Measurements from ENCODE around the gene SOST. TPM values are rescaled to one million over a fixed set of nuclear protein-coding genes. Genes with fewer than 3 reads are reported as not detected.
A peak's percentile ranks its signal among the peaks of the same experiment; 100 is the strongest.

Gene SOST
- total RNA-seq, 2 experiments from 2014 or later = not detected

GRCh38 chr17:43788540-43788939, 29.9 kb upstream of the SOST start:
- H3K4me3 Mint-ChIP-seq = no peak overlapping the region
- intact Hi-C loops (cut with micrococcal nuclease) = loop anchor here (5.0 kb wide), 1 partner anchor 44 kb away; the partner anchor contains the start of gene MPP3
- no peak for DNase-seq
- H3K27ac Mint-ChIP-seq = no peak overlapping the region
- CTCF ChIA-PET = no interaction called here
- no peaks in the 10 kb centered on the region for H3K4me1 Mint-ChIP-seq (ENCODE audit: low read depth)
- H3K9me3 Mint-ChIP-seq = peaks cover 1% of the 10 kb centered on the region
- no peaks in the 10 kb centered on the region for H3K27me3 Mint-ChIP-seq (ENCODE audit: low read depth)
- no peaks in the 10 kb centered on the region for H3K36me3 Mint-ChIP-seq (ENCODE audit: low read depth)

- Mint-ChIP-seq H3K9me3 (no peaks in the 10 kb centered on the region), H3K4me3 (no peak overlapping the region), H3K36me3 (ENCODE audit: low read depth) (no peaks in the 10 kb centered on the region), H3K27me3 (ENCODE audit: low read depth) (peaks cover 5% of the 10 kb centered on the region), H3K4me1 (ENCODE audit: low read depth) (no peaks in the 10 kb centered on the region), H3K27ac (no peak overlapping the region)
- DNase-seq = no peak
- CTCF ChIA-PET = interaction anchor here (0.6 kb wide), 1 partner anchor 20 kb away, joined by 4 read pairs; no protein-coding TSS in a partner anchor
- intact Hi-C loops (cut with micrococcal nuclease) = loop anchor here (5.0 kb wide), 1 partner anchor 45 kb away; the partner anchor contains the start of gene MPP3
Measured at GRCh38 chr17:43787728-43788127, 29.1 kb upstream of the SOST start.

GRCh38 chr17:43784628-43785101, 26.1 kb upstream of the SOST start:
- DNase-seq = no peak
- H3K4me3 Mint-ChIP-seq = no peak overlapping the region
- H3K36me3 Mint-ChIP-seq (ENCODE audit: low read depth) = no peaks in the 10 kb centered on the region
- peaks cover 13% of the 10 kb centered on the region for H3K27me3 Mint-ChIP-seq (ENCODE audit: low read depth)
- intact Hi-C loops (cut with micrococcal nuclease) = loop anchor here (5.0 kb wide), 1 partner anchor 48 kb away; the partner anchor contains the start of gene MPP3
- CTCF ChIA-PET = interaction anchor here (0.7 to 0.8 kb wide), 2 partner anchors 19 to 224 kb away, joined by 3 to 5 read pairs; no protein-coding TSS in a partner anchor
- no peak overlapping the region for H3K27ac Mint-ChIP-seq
- no peaks in the 10 kb centered on the region for H3K9me3 Mint-ChIP-seq
- no peaks in the 10 kb centered on the region for H3K4me1 Mint-ChIP-seq (ENCODE audit: low read depth)

- DNase-seq = no peak
- peaks cover 13% of the 10 kb centered on the region for H3K27me3 Mint-ChIP-seq (ENCODE audit: low read depth)
- H3K9me3 Mint-ChIP-seq = no peaks in the 10 kb centered on the region
- no peak overlapping the region for H3K4me3 Mint-ChIP-seq
- H3K4me1 Mint-ChIP-seq (ENCODE audit: low read depth) = peaks cover 3% of the 10 kb centered on the region
- no peak overlapping the region for H3K27ac Mint-ChIP-seq
- H3K36me3 Mint-ChIP-seq (ENCODE audit: low read depth) = no peaks in the 10 kb centered on the region
- CTCF ChIA-PET = no interaction called here
- intact Hi-C loops (cut with micrococcal nuclease) = no loop called here
Measured at GRCh38 chr17:43784068-43784467, 25.5 kb upstream of the SOST start.

- Mint-ChIP-seq H3K27ac (no peak overlapping the region), H3K36me3 (ENCODE audit: low read depth) (no peaks in the 10 kb centered on the region), H3K27me3 (ENCODE audit: low read depth) (peaks cover 13% of the 10 kb centered on the region), H3K4me3 (no peak overlapping the region), H3K9me3 (no peaks in the 10 kb centered on the region), H3K4me1 (ENCODE audit: low read depth) (peaks cover 4% of the 10 kb centered on the region)
- intact Hi-C loops (cut with micrococcal nuclease) = no loop called here
- no peak for DNase-seq
- CTCF ChIA-PET = interaction anchor here (0.7 to 2.4 kb wide), 2 partner anchors 16 to 23 kb away, joined by 4 to 10 read pairs; no protein-coding TSS in a partner anchor
Measured at GRCh38 chr17:43782913-43783680, 24.5 kb upstream of the SOST start.

GRCh38 chr17:43780135-43780534, 21.5 kb upstream of the SOST start, which contains the start of gene CFAP97D1:
CFAP97D1 (plus strand) TSS chr17:43780435; CDS start chr17:43780463, 28 bp downstream.
- intact Hi-C loops (cut with micrococcal nuclease) = no loop called here
- Mint-ChIP-seq H3K36me3 (ENCODE audit: low read depth) (no peaks in the 10 kb centered on the region), H3K4me3 (peak within 1 kb of the TSS; percentile 70), H3K4me1 (ENCODE audit: low read depth) (peaks cover 9% of the 10 kb centered on the region), H3K27ac (no peak within 1 kb of the TSS), H3K9me3 (no peaks in the 10 kb centered on the region), H3K27me3 (ENCODE audit: low read depth) (peaks cover 13% of the 10 kb centered on the region)
- CTCF ChIA-PET = interaction anchor here (0.7 to 0.8 kb wide), 2 partner anchors 13 to 14 kb away, joined by 3 to 4 read pairs; no protein-coding TSS in a partner anchor
- DNase-seq = no peak

GRCh38 chr17:43779145-43780125, 20.8 kb upstream of the SOST start:
- Mint-ChIP-seq H3K9me3 (no peaks in the 10 kb centered on the region), H3K4me1 (ENCODE audit: low read depth) (peaks cover 9% of the 10 kb centered on the region), H3K4me3 (peak overlapping the region; percentile 70), H3K27ac (no peak overlapping the region), H3K27me3 (ENCODE audit: low read depth) (peaks cover 13% of the 10 kb centered on the region), H3K36me3 (ENCODE audit: low read depth) (peaks cover 1% of the 10 kb centered on the region)
- intact Hi-C loops (cut with micrococcal nuclease) = loop anchor here (2.0 kb wide), 1 partner anchor 67 kb away; the partner anchor contains the start of gene CD300LG
- CTCF ChIA-PET = interaction anchor here (0.8 to 1.0 kb wide), 3 partner anchors 12 to 14 kb away, joined by 3 to 4 read pairs (median 4); no protein-coding TSS in a partner anchor
- no peak for DNase-seq

GRCh38 chr17:43778337-43779144, 19.9 kb upstream of the SOST start, which contains the start of gene DUSP3:
DUSP3 (minus strand) TSS chr17:43778977; CDS start chr17:43778924, 53 bp downstream.
- H3K27me3 Mint-ChIP-seq (ENCODE audit: low read depth) = peaks cover 13% of the 10 kb centered on the region
- peaks cover 9% of the 10 kb centered on the region for H3K4me1 Mint-ChIP-seq (ENCODE audit: low read depth)
- peak; percentile 70 for DNase-seq
- peaks cover 1% of the 10 kb centered on the region for H3K36me3 Mint-ChIP-seq (ENCODE audit: low read depth)
- CTCF ChIA-PET = interaction anchor here (1.0 kb wide), 2 partner anchors 12 to 13 kb away, joined by 3 to 4 read pairs; no protein-coding TSS in a partner anchor
- H3K9me3 Mint-ChIP-seq = no peaks in the 10 kb centered on the region
- intact Hi-C loops (cut with micrococcal nuclease) = loop anchor here (2.0 kb wide), 1 partner anchor 68 kb away; the partner anchor contains the start of gene CD300LG
- no peak within 1 kb of the TSS for H3K27ac Mint-ChIP-seq
- peak within 1 kb of the TSS; percentile 78 for H3K4me3 Mint-ChIP-seq

- no peak for DNase-seq
- CTCF ChIA-PET = interaction anchor here (0.7 to 2.7 kb wide), 4 partner anchors 8 to 198 kb away, joined by 3 to 15 read pairs (median 4); no protein-coding TSS in a partner anchor
- H3K27me3 Mint-ChIP-seq (ENCODE audit: low read depth) = no peaks in the 10 kb centered on the region
- intact Hi-C loops (cut with micrococcal nuclease) = no loop called here
- H3K27ac Mint-ChIP-seq = no peak overlapping the region
- peaks cover 9% of the 10 kb centered on the region for H3K4me1 Mint-ChIP-seq (ENCODE audit: low read depth)
- H3K9me3 Mint-ChIP-seq = no peaks in the 10 kb centered on the region
- peaks cover 19% of the 10 kb centered on the region for H3K36me3 Mint-ChIP-seq (ENCODE audit: low read depth)
- no peak overlapping the region for H3K4me3 Mint-ChIP-seq
Measured at GRCh38 chr17:43774304-43775250, 16.0 kb upstream of the SOST start.

GRCh38 chr17:43772877-43773648, 14.5 kb upstream of the SOST start:
- intact Hi-C loops (cut with micrococcal nuclease) = no loop called here
- Mint-ChIP-seq H3K27ac (no peak overlapping the region), H3K4me1 (ENCODE audit: low read depth) (peaks cover 4% of the 10 kb centered on the region), H3K36me3 (ENCODE audit: low read depth) (peaks cover 20% of the 10 kb centered on the region), H3K9me3 (no peaks in the 10 kb centered on the region), H3K4me3 (no peak overlapping the region), H3K27me3 (ENCODE audit: low read depth) (no peaks in the 10 kb centered on the region)
- CTCF ChIA-PET = interaction anchor here (0.9 to 1.7 kb wide), 3 partner anchors 12 to 78 kb away, joined by 3 to 4 read pairs (median 4); partner anchors contain the start of gene SOST
- DNase-seq = no peak

Data from activated naive CD4-positive, alpha-beta T cell treated with anti-CD3 and anti-CD28 coated beads for 36 hours (primary cell).